Omental fat pad (tissue), 4 donors: Measurements from ENCODE around the gene WDR5B. TPM values are rescaled to one million over a fixed set of nuclear protein-coding genes. Genes with fewer than 3 reads are reported as not detected.

ENCODE experiments used
- ATAC-seq: fragments of 150-250 bp; one replicate; pipeline ENCODE4 v1.9.1; 2016; ENCODE audit warnings: mild to moderate bottlenecking, moderate library complexity; ENCODE audit not compliant: low FRiP score
- DNase-seq: peaks from one replicate; pipeline ENCODE4 v3.0.0-alpha.2; 2019; ENCODE audit warnings: low spot score
- total RNA-seq, 4 donors: library from RNA; depleted of rRNA; stranded (reverse); fragments of >200 nt; gene quantifications; one replicate each; pipeline ENCODE4 v1.1.0, GENCODE V29; 2016
- TF ChIP-seq, protein P1 (sequence below), 3 donors: fragments of 450-650 bp; IDR thresholded peaks; one replicate each; pipeline ENCODE4 v1.5.1; 2016 to 2017; ENCODE audit warnings: antibody characterized with exemption in 3 of 3, mild to moderate bottlenecking in 3 of 3, moderate library complexity in 2 of 3

The WDR5B gene
- total RNA-seq: 1 to 10 TPM; 3.0 to 6.6 (median 3.4) TPM

DNA sequence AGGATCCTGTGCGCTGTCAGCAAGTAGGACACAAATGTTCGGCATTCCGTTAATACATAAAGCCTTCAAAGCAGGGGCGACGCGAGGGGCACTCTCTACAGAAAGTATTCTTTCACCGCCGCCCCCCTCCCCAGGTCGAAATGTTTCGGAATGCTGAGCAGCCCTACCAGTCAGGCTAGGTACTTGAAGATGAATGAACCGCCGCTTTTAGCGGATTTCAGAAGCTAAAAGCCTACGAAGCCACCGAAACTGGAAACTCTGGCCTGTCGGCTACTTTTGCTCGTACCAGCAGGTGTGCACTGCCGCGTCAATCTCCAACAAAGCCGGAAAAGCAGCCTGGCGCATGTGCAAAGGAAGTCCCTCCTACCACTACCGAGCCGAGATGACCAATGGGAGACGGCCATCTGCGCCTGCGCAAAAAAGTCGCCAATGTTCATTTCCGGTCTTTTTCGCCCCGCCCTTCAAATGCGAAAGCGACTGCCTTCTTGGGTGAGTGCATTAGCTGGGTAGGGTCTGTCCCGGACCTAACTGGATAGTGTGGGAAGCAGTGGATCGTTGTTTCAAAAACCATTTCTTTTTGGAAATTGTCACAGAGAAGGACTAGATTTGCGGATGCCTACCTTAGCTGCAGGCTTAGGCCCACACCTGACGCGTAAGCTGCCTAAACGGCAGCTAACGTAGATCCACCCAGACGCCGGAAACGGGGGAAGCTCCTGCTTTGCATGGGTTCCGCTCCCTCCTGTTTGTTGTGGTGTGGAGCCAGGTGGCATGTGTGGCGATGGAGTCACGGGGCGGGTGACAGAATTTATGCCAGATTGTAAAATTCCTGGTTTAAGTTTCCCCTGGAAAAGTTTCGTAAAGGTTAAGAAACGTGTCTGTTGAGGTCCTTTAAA, at the start of gene WDR5B:
Gene WDR5B, minus strand, starts transcription at position 301 of the 893 bp plus-strand sequence. CDS start 534 bp downstream, outside the sequence.
- peak; percentile 89 for DNase-seq
- TF ChIP-seq, protein P1, sequence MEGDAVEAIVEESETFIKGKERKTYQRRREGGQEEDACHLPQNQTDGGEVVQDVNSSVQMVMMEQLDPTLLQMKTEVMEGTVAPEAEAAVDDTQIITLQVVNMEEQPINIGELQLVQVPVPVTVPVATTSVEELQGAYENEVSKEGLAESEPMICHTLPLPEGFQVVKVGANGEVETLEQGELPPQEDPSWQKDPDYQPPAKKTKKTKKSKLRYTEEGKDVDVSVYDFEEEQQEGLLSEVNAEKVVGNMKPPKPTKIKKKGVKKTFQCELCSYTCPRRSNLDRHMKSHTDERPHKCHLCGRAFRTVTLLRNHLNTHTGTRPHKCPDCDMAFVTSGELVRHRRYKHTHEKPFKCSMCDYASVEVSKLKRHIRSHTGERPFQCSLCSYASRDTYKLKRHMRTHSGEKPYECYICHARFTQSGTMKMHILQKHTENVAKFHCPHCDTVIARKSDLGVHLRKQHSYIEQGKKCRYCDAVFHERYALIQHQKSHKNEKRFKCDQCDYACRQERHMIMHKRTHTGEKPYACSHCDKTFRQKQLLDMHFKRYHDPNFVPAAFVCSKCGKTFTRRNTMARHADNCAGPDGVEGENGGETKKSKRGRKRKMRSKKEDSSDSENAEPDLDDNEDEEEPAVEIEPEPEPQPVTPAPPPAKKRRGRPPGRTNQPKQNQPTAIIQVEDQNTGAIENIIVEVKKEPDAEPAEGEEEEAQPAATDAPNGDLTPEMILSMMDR (IDR thresholded peaks at IDR 0.05): no peak

DNA sequence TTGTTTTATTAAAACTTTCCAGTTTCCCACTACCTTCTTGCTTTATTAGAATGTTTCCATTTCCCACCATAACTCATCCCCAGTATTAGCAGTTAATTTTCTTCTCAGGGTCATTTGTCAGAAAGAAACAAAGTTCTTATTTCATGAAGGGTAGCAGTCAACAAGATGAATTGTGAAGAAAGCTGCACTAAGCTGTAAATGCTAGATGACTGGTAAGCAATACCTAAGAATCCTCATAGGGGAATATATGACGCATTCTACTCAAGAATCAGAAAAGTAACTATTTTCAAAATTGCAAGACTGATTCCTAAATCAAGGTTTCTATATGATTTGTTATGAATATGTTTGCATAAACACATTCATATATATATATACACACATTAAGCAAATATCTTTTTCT, 48.8 kb upstream of the WDR5B start:
- DNase-seq: no peak
- TF ChIP-seq, protein P1 (IDR thresholded peaks at IDR 0.05): no peak
- no peak for ATAC-seq

More for the DNA sequence above, at the start of gene WDR5B:
- ATAC-seq: peak; percentile 97

DNA sequence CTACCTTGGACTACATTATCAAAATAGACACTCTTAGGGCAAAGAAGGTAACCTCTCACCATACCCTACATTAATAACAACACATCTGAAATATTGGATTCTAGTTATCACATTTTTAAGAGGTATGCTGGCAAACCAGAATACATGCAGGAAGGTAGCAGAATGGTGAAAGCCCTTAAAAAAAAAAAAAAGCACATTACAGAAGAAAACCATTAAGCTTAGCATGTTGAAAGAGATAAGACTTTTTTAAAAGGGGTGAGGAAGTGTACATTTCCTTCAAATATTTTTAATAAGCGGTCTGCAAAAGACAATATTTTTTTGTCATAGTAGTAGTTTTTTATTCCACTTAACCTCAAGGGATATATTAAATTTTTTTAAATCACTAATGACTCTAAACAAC, 46.5 kb upstream of the WDR5B start:
- no peak for DNase-seq
- ATAC-seq: no peak

DNA sequence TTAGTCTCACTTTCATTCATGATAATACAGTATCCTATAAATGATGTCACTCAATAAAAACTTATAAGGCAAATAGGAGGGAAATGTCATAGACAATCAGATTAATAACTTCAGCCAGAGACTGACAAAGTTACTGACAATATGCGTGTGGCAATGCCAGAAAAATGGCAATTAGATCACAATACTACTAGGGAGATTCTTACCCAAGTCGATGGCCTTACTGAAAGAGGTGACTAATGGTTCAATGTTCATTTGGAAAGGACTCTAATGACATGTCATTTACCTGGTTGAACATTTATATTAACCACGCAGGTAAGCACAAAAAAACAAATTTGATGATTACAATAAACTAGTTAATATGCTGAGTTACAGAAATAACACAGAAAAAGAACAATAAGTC, 45.9 kb upstream of the WDR5B start:
- TF ChIP-seq, protein P1 (IDR thresholded peaks at IDR 0.05): no peak
- no peak for DNase-seq
- ATAC-seq: no peak

More for the DNA sequence above, 46.5 kb upstream of the WDR5B start:
- TF ChIP-seq, protein P1 (IDR thresholded peaks at IDR 0.05): no peak

DNA sequence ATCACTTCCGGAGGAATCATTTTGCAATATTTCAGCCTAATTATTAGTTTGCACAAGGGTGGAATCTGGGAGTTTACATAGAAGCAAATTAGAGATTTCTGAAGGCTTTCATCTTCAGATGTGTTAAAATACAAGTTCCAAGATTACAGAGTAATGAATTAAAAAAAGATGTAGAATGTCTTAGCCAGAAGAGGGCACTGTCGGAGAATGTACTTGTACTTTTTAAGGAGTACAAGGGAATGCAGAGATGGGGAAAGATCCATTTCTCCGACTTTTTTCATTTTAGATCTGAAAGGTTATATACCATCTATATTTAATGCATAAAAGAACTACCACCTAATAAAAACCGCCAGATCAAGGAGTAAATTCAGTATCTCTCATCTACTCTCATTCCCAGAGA, 43.1 kb upstream of the WDR5B start:
- DNase-seq: no peak
- ATAC-seq: no peak
- TF ChIP-seq, protein P1 (IDR thresholded peaks at IDR 0.05): no peak

DNA sequence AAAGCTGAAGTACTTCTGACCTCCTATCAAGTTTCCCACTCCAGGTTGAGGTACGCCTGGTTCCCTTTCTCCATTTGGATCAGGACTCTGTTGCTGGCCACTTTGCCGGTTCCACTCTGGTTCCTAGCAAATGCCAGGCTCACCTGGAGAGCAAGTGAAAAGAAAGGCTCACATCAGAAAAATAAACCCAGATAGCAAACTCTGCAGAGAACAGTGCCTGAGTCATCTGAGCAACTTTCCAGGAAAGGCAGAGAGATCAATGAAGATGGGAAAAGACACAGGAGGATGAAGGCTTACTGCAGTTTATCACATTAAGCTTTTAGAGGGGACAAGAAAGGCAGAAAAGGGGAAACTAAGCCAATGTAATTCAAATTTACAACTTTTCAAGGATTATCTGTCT, 41.8 kb upstream of the WDR5B start:
- no peak for ATAC-seq
- no peak for DNase-seq
- TF ChIP-seq, protein P1 (IDR thresholded peaks at IDR 0.05): no peak

DNA sequence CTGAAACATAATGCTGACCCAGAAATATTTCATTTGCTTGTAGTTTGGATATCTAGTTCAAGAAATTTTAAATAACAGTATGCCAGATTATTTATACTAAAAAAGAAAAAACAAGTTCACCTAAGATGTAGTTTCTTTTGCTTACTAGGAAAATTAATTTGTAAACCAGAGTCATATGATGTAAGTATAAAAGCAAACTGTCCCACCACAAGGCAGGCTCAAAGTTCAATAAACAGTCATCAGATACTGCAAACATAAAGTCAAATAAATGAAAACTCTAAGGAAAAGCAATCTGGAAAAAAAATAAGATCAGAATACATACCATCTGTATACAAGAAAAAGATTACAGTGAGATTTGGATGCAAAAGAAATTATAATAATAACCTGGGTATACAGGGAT, 40.2 kb upstream of the WDR5B start:
- DNase-seq: no peak
- no peak for ATAC-seq
- TF ChIP-seq, protein P1 (IDR thresholded peaks at IDR 0.05): no peak
